HEK293 (cell line): Measurements from ENCODE around the gene CHCHD6.

Experiments used
- SALL2 ChIP-seq: fragments of 450-650 bp; formaldehyde crosslinking; IDR thresholded peaks from 2 replicates; pipeline ENCODE4 v1.5.0; 2017; ENCODE audit warnings: missing biosample characterization, mild to moderate bottlenecking, missing genetic modification characterization, borderline replicate concordance
- ZBTB21 ChIP-seq: fragments of 450-650 bp; formaldehyde crosslinking; IDR thresholded peaks from 2 replicates; pipeline ENCODE4 v1.5.1; 2017; ENCODE audit warnings: missing biosample characterization, missing genetic modification characterization
- ZFP37 ChIP-seq: fragments of 450-650 bp; formaldehyde crosslinking; IDR thresholded peaks from 2 replicates; pipeline ENCODE4 v1.5.1; 2016; ENCODE audit warnings: missing biosample characterization, missing genetic modification characterization
- ZNF274 ChIP-seq, 2 experiments: fragments of 200-500 bp in 1 of 2; fragments of 450-650 bp in 1 of 2; sonication (Bioruptor generic) in 1 of 2; formaldehyde crosslinking in 1 of 2; IDR thresholded peaks; 2 replicates each; pipeline versions ENCODE4 v1.5.1 to v1.6.1; 2014 to 2016; ENCODE audit warnings: borderline replicate concordance in 1 of 2, inconsistent platforms in 1 of 2, low read length in 1 of 2, missing biosample characterization in 1 of 2, missing genetic modification characterization in 1 of 2
- ZNF311 ChIP-seq: fragments of 450-650 bp; formaldehyde crosslinking; IDR thresholded peaks from 2 replicates; pipeline ENCODE4 v1.5.1; 2017; ENCODE audit warnings: missing biosample characterization, missing genetic modification characterization, borderline replicate concordance
- ZNF354C ChIP-seq: fragments of 450-650 bp; formaldehyde crosslinking; IDR thresholded peaks from 2 replicates; pipeline ENCODE4 v1.5.1; 2016; ENCODE audit warnings: missing biosample characterization, missing genetic modification characterization, low read depth, borderline replicate concordance
- ZNF555 ChIP-seq: fragments of 450-650 bp; formaldehyde crosslinking; conservative IDR thresholded peaks from 2 replicates; pipeline ENCODE4 v1.5.1; 2017; ENCODE audit warnings: missing biosample characterization, mild to moderate bottlenecking, missing genetic modification characterization, inconsistent platforms
- ZNF558 ChIP-seq: fragments of 450-650 bp; formaldehyde crosslinking; IDR thresholded peaks from 2 replicates; pipeline ENCODE4 v1.5.1; 2016; ENCODE audit warnings: missing biosample characterization, missing genetic modification characterization
- TF ChIP-seq, protein P1 (sequence below): fragments of 450-650 bp; formaldehyde crosslinking; IDR thresholded peaks from 2 replicates; pipeline ENCODE4 v1.5.1; 2016; ENCODE audit warnings: missing biosample characterization, missing genetic modification characterization
- TF ChIP-seq, protein P2 (sequence below): fragments of 450-650 bp; formaldehyde crosslinking; IDR thresholded peaks from 2 replicates; pipeline ENCODE4 v1.5.1; 2016; ENCODE audit warnings: missing biosample characterization, missing genetic modification characterization, borderline replicate concordance
- TF ChIP-seq, protein P3 (sequence below): fragments of 450-650 bp; formaldehyde crosslinking; IDR thresholded peaks from 2 replicates; pipeline ENCODE4 v1.5.1; 2016; ENCODE audit warnings: missing biosample characterization, missing genetic modification characterization
- TF ChIP-seq, protein P4 (sequence below): sonication (generic); formaldehyde crosslinking; IDR thresholded peaks from 2 replicates; pipeline ENCODE4 v1.8.1; 2022; ENCODE audit warnings: mild to moderate bottlenecking, moderate library complexity, missing genetic modification reagents

DNA sequence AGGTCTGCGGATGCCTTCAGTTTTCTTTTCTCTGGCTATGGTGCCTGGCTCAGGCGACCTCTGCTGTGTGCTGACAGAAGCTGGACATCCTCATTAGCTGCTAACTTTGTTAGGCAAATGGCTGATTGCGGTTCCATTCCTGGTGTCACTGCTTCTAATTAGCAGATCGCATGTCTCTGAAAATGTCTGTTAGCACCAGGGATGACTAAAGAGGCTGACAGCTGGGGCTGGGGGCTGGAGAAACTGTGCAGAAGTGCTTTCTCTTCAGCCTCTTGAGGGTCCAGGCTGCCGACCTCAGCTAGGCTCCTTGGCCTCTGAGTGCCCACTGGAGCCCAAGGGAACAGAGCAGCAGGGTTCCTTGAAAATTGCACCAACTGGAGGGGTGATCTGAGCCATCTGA lies 39.3 kb downstream of the CHCHD6 start:
- TF ChIP-seq ZNF311 (tag by site-specific recombination) (no peak), SALL2 (tag by site-specific recombination) (no peak), ZNF354C (tag by site-specific recombination) (no peak), ZNF274 (IDR thresholded peaks at IDR 0.05; ENCODE audit: low read length) (no peak), ZNF274 (tag by site-specific recombination; IDR thresholded peaks at IDR 0.05; ENCODE audit: borderline replicate concordance) (no peak), ZNF558 (no peak), ZBTB21 (tag by site-specific recombination) (no peak), ZFP37 (tag by site-specific recombination) (no peak), ZNF555 (tag by site-specific recombination) (no peak)
- TF ChIP-seq, protein P1, sequence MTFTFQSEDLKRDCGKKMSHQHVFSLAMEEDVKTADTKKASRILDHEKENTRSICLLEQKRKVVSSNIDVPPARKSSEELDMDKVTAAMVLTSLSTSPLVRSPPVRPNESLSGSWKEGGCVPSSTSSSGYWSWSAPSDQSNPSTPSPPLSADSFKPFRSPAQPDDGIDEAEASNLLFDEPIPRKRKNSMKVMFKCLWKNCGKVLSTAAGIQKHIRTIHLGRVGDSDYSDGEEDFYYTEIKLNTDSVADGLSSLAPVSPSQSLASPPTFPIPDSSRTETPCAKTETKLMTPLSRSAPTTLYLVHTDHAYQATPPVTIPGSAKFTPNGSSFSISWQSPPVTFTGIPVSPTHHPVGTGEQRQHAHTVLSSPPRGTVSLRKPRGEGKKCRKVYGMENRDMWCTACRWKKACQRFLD = no peak
- TF ChIP-seq, protein P2, sequence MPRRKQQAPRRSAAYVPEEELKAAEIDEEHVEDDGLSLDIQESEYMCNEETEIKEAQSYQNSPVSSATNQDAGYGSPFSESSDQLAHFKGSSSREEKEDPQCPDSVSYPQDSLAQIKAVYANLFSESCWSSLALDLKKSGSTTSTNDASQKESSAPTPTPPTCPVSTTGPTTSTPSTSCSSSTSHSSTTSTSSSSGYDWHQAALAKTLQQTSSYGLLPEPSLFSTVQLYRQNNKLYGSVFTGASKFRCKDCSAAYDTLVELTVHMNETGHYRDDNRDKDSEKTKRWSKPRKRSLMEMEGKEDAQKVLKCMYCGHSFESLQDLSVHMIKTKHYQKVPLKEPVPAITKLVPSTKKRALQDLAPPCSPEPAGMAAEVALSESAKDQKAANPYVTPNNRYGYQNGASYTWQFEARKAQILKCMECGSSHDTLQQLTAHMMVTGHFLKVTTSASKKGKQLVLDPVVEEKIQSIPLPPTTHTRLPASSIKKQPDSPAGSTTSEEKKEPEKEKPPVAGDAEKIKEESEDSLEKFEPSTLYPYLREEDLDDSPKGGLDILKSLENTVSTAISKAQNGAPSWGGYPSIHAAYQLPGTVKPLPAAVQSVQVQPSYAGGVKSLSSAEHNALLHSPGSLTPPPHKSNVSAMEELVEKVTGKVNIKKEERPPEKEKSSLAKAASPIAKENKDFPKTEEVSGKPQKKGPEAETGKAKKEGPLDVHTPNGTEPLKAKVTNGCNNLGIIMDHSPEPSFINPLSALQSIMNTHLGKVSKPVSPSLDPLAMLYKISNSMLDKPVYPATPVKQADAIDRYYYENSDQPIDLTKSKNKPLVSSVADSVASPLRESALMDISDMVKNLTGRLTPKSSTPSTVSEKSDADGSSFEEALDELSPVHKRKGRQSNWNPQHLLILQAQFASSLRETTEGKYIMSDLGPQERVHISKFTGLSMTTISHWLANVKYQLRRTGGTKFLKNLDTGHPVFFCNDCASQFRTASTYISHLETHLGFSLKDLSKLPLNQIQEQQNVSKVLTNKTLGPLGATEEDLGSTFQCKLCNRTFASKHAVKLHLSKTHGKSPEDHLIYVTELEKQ (tag by site-specific recombination) = no peak
- TF ChIP-seq, protein P3, sequence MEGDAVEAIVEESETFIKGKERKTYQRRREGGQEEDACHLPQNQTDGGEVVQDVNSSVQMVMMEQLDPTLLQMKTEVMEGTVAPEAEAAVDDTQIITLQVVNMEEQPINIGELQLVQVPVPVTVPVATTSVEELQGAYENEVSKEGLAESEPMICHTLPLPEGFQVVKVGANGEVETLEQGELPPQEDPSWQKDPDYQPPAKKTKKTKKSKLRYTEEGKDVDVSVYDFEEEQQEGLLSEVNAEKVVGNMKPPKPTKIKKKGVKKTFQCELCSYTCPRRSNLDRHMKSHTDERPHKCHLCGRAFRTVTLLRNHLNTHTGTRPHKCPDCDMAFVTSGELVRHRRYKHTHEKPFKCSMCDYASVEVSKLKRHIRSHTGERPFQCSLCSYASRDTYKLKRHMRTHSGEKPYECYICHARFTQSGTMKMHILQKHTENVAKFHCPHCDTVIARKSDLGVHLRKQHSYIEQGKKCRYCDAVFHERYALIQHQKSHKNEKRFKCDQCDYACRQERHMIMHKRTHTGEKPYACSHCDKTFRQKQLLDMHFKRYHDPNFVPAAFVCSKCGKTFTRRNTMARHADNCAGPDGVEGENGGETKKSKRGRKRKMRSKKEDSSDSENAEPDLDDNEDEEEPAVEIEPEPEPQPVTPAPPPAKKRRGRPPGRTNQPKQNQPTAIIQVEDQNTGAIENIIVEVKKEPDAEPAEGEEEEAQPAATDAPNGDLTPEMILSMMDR (tag by site-specific recombination) = no peak
- TF ChIP-seq, protein P4, sequence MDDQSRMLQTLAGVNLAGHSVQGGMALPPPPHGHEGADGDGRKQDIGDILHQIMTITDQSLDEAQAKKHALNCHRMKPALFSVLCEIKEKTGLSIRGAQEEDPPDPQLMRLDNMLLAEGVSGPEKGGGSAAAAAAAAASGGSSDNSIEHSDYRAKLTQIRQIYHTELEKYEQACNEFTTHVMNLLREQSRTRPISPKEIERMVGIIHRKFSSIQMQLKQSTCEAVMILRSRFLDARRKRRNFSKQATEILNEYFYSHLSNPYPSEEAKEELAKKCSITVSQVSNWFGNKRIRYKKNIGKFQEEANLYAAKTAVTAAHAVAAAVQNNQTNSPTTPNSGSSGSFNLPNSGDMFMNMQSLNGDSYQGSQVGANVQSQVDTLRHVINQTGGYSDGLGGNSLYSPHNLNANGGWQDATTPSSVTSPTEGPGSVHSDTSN (CRISPR knock-in tag) = no peak
